HepG2 (cell line): ENCODE measurements around the gene FAM167B. TPM values are rescaled to one million over a fixed set of nuclear protein-coding genes. Genes with fewer than 3 reads are reported as not detected.

Source experiments
- ASH2L ChIP-seq: fragments of 300-600, 200-600 bp; sonication (generic); IDR thresholded peaks from 2 replicates; pipeline ENCODE4 v1.7.0; 2017; ENCODE audit warnings: low read depth, mild to moderate bottlenecking, moderate library complexity, mixed read lengths, low read length; ENCODE audit not compliant: insufficient read length
- FOXO1 ChIP-seq: sonication (generic); formaldehyde crosslinking; IDR thresholded peaks from 2 replicates; pipeline ENCODE4 v1.4.0; 2020; ENCODE audit warnings: missing genetic modification reagents
- HNRNPUL1 ChIP-seq: fragments of 200-400 bp; formaldehyde crosslinking; IDR thresholded peaks from 2 replicates; pipeline ENCODE4 v1.6.1; 2017; ENCODE audit warnings: low read depth, mild to moderate bottlenecking, low read length, moderate library complexity
- JUN ChIP-seq: sonication (generic); formaldehyde crosslinking; IDR thresholded peaks from 2 replicates; pipeline ENCODE4 v1.4.0; 2020; ENCODE audit warnings: mild to moderate bottlenecking, missing genetic modification reagents
- NR1H2 ChIP-seq: sonication (generic); formaldehyde crosslinking; IDR thresholded peaks from 2 replicates; pipeline ENCODE4 v1.8.1; 2022; ENCODE audit warnings: low read depth, missing genetic modification reagents, borderline replicate concordance
- SIN3A ChIP-seq: IDR thresholded peaks from 2 replicates; pipeline ENCODE4 v1.6.1; 2011; ENCODE audit warnings: low read depth, mild to moderate bottlenecking, control low read depth, low read length, borderline replicate concordance
- TOPORS ChIP-seq: sonication (generic); formaldehyde crosslinking; IDR thresholded peaks from 2 replicates; pipeline ENCODE4 v1.8.0; 2023; ENCODE audit warnings: mild to moderate bottlenecking, missing genetic modification reagents
- ZFP1 ChIP-seq: IDR thresholded peaks from 2 replicates; pipeline ENCODE4 v1.6.1; 2016
- ZNF232 ChIP-seq: sonication (generic); formaldehyde crosslinking; IDR thresholded peaks from 2 replicates; pipeline ENCODE4 v1.4.0; 2020; ENCODE audit warnings: missing genetic modification reagents, borderline replicate concordance
- polyA plus RNA-seq, 8 experiments: library from polyadenylated mRNA; depleted of rRNA in 3 of 8; stranded (reverse) in 7 of 8; unstranded in 1 of 8; fragments of >200 nt; fragmentation: Illumina TruSeq in 4 of 8; extraction: Trizol in 4 of 8; gene quantifications; 2 replicates each; pipeline versions ENCODE4 v1.2.1 to v1.2.3, GENCODE V29; 2011 to 2016; ENCODE audit warnings: low read depth in 4 of 8, missing spikeins in 1 of 8, mixed read lengths in 1 of 8; ENCODE audit not compliant: insufficient read depth in 1 of 8
- total RNA-seq, 5 experiments: library from RNA; depleted of rRNA; stranded (reverse); fragments of >200 nt; fragmentation: Illumina TruSeq; extraction: Trizol; gene quantifications; 2 replicates each; pipeline ENCODE4 v1.2.3, GENCODE V29; 2016; ENCODE audit warnings: low read depth in 1 of 5
- TF ChIP-seq, protein P1 (sequence below): sonication (generic); formaldehyde crosslinking; IDR thresholded peaks from 2 replicates; pipeline ENCODE4 v1.4.0; 2020; ENCODE audit warnings: missing genetic modification reagents
- TF ChIP-seq, protein P2 (sequence below): sonication (generic); formaldehyde crosslinking; IDR thresholded peaks from 2 replicates; pipeline ENCODE4 v1.5.0; 2020; ENCODE audit warnings: missing genetic modification reagents
- TF ChIP-seq, protein P3 (sequence below): sonication (generic); formaldehyde crosslinking; IDR thresholded peaks from 2 replicates; pipeline ENCODE4 v1.5.0; 2020; ENCODE audit warnings: missing genetic modification reagents, mild to moderate bottlenecking, borderline replicate concordance
- TF ChIP-seq, protein P4 (sequence below): sonication (generic); formaldehyde crosslinking; IDR thresholded peaks from 2 replicates; pipeline ENCODE4 v1.5.1; 2020; ENCODE audit warnings: mild to moderate bottlenecking, missing genetic modification reagents, moderate library complexity
- TF ChIP-seq, protein P5 (sequence below): sonication (generic); formaldehyde crosslinking; IDR thresholded peaks from 2 replicates; pipeline ENCODE4 v1.9.0; 2021; ENCODE audit warnings: mild to moderate bottlenecking, missing genetic modification reagents

FAM167B gene
- total and polyA plus RNA-seq, 2 of the 13 experiments (the other 11 are each of a cell fraction or from before 2014, with no cell fraction given): 0.15 to 0.70 TPM

DNA sequence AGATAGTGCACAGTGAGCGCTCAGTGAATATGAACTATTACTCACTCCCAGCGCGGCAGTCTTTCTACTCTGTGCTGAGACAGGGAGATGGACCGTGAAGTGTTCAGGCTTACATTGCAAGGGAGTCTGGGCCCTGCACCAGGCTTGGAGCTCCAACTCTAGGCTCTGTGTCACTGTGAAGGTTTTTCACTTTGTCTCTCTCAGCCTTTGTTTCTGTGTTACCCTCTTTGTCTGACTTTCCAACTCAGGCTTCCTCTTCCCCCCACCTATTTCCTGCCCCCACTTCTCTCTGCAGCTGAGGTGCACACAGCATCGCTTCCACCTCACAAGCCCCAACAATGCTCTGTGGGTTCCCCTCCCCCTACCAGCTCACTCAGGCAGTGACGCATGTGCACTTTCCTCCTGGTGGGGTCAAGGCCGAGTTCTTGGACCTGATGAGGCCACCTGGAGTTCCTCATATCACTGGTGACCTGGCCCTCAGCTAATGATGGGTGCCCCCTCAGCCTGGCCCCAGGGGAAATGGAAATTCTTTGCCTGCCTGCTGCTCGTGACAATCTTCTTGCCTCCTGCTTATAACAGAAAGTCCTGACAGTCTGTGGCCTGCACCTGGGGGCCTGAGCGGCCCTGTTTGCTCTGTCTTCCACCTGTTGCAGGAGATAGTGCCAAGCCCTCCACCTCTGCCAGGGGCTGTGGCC lies 3.0 kb downstream of the FAM167B start (continued):
- TF ChIP-seq ZNF232 (CRISPR knock-in tag) (0 out of 2 replicates have a peak, but pooled peaks have one; percentile 48), TOPORS (CRISPR knock-in tag) (no peak), JUN (CRISPR knock-in tag) (peak; percentile 90), HNRNPUL1 (no peak), ZFP1 (CRISPR knock-in tag) (no peak), ASH2L (peak; percentile 88), NR1H2 (no peak; the same call in 1 of the 2 replicates), SIN3A (no peak), FOXO1 (CRISPR knock-in tag) (peak; percentile 72; the same call in 1 of the 2 replicates)
- TF ChIP-seq, protein P1, sequence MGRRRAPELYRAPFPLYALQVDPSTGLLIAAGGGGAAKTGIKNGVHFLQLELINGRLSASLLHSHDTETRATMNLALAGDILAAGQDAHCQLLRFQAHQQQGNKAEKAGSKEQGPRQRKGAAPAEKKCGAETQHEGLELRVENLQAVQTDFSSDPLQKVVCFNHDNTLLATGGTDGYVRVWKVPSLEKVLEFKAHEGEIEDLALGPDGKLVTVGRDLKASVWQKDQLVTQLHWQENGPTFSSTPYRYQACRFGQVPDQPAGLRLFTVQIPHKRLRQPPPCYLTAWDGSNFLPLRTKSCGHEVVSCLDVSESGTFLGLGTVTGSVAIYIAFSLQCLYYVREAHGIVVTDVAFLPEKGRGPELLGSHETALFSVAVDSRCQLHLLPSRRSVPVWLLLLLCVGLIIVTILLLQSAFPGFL: no peak
- TF ChIP-seq, protein P2, sequence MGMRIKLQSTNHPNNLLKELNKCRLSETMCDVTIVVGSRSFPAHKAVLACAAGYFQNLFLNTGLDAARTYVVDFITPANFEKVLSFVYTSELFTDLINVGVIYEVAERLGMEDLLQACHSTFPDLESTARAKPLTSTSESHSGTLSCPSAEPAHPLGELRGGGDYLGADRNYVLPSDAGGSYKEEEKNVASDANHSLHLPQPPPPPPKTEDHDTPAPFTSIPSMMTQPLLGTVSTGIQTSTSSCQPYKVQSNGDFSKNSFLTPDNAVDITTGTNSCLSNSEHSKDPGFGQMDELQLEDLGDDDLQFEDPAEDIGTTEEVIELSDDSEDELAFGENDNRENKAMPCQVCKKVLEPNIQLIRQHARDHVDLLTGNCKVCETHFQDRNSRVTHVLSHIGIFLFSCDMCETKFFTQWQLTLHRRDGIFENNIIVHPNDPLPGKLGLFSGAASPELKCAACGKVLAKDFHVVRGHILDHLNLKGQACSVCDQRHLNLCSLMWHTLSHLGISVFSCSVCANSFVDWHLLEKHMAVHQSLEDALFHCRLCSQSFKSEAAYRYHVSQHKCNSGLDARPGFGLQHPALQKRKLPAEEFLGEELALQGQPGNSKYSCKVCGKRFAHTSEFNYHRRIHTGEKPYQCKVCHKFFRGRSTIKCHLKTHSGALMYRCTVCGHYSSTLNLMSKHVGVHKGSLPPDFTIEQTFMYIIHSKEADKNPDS (CRISPR knock-in tag): no peak
- TF ChIP-seq, protein P3, sequence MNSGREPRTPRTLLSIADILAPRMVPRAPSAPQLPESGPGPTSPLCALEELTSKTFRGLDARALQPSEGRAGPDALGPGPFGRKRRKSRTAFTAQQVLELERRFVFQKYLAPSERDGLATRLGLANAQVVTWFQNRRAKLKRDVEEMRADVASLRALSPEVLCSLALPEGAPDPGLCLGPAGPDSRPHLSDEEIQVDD (CRISPR knock-in tag): no peak
- TF ChIP-seq, protein P4, sequence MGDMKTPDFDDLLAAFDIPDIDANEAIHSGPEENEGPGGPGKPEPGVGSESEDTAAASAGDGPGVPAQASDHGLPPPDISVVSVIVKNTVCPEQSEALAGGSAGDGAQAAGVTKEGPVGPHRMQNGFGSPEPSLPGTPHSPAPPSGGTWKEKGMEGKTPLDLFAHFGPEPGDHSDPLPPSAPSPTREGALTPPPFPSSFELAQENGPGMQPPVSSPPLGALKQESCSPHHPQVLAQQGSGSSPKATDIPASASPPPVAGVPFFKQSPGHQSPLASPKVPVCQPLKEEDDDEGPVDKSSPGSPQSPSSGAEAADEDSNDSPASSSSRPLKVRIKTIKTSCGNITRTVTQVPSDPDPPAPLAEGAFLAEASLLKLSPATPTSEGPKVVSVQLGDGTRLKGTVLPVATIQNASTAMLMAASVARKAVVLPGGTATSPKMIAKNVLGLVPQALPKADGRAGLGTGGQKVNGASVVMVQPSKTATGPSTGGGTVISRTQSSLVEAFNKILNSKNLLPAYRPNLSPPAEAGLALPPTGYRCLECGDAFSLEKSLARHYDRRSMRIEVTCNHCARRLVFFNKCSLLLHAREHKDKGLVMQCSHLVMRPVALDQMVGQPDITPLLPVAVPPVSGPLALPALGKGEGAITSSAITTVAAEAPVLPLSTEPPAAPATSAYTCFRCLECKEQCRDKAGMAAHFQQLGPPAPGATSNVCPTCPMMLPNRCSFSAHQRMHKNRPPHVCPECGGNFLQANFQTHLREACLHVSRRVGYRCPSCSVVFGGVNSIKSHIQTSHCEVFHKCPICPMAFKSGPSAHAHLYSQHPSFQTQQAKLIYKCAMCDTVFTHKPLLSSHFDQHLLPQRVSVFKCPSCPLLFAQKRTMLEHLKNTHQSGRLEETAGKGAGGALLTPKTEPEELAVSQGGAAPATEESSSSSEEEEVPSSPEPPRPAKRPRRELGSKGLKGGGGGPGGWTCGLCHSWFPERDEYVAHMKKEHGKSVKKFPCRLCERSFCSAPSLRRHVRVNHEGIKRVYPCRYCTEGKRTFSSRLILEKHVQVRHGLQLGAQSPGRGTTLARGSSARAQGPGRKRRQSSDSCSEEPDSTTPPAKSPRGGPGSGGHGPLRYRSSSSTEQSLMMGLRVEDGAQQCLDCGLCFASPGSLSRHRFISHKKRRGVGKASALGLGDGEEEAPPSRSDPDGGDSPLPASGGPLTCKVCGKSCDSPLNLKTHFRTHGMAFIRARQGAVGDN: peak; percentile 94
- TF ChIP-seq, protein P5, sequence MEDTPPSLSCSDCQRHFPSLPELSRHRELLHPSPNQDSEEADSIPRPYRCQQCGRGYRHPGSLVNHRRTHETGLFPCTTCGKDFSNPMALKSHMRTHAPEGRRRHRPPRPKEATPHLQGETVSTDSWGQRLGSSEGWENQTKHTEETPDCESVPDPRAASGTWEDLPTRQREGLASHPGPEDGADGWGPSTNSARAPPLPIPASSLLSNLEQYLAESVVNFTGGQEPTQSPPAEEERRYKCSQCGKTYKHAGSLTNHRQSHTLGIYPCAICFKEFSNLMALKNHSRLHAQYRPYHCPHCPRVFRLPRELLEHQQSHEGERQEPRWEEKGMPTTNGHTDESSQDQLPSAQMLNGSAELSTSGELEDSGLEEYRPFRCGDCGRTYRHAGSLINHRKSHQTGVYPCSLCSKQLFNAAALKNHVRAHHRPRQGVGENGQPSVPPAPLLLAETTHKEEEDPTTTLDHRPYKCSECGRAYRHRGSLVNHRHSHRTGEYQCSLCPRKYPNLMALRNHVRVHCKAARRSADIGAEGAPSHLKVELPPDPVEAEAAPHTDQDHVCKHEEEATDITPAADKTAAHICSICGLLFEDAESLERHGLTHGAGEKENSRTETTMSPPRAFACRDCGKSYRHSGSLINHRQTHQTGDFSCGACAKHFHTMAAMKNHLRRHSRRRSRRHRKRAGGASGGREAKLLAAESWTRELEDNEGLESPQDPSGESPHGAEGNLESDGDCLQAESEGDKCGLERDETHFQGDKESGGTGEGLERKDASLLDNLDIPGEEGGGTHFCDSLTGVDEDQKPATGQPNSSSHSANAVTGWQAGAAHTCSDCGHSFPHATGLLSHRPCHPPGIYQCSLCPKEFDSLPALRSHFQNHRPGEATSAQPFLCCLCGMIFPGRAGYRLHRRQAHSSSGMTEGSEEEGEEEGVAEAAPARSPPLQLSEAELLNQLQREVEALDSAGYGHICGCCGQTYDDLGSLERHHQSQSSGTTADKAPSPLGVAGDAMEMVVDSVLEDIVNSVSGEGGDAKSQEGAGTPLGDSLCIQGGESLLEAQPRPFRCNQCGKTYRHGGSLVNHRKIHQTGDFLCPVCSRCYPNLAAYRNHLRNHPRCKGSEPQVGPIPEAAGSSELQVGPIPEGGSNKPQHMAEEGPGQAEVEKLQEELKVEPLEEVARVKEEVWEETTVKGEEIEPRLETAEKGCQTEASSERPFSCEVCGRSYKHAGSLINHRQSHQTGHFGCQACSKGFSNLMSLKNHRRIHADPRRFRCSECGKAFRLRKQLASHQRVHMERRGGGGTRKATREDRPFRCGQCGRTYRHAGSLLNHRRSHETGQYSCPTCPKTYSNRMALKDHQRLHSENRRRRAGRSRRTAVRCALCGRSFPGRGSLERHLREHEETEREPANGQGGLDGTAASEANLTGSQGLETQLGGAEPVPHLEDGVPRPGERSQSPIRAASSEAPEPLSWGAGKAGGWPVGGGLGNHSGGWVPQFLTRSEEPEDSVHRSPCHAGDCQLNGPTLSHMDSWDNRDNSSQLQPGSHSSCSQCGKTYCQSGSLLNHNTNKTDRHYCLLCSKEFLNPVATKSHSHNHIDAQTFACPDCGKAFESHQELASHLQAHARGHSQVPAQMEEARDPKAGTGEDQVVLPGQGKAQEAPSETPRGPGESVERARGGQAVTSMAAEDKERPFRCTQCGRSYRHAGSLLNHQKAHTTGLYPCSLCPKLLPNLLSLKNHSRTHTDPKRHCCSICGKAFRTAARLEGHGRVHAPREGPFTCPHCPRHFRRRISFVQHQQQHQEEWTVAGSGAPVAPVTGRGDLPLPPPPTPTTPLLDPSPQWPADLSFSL: no peak
